UCSD-AML1 (cell line): ENCODE results near the gene NCAM2.

Experiments
- DNase-seq: peaks from one replicate; lab custom pipeline; 2025; ENCODE audit not compliant: unreplicated experiment; lab: John Stamatoyannopoulos, UW

NCAM2 gene

GRCh38 chr21:21165063-21165645 lies 166.9 kb downstream of the NCAM2 start:
- no peak for DNase-seq

- no peak for DNase-seq
Measured at GRCh38 chr21:21174676-21175075, 176.5 kb downstream of the NCAM2 start.

GRCh38 chr21:21175798-21176334 lies 177.7 kb downstream of the NCAM2 start:
- no peak for DNase-seq

GRCh38 chr21:21177353-21177986 lies 179.3 kb downstream of the NCAM2 start:
- DNase-seq = no peak

- DNase-seq = no peak
Measured at GRCh38 chr21:21179619-21180298, 181.6 kb downstream of the NCAM2 start.

- DNase-seq = no peak
Measured at GRCh38 chr21:21182401-21183010, 184.3 kb downstream of the NCAM2 start.

GRCh38 chr21:21183092-21183491 lies 184.9 kb downstream of the NCAM2 start:
- no peak for DNase-seq

- DNase-seq = no peak
Measured at GRCh38 chr21:21184771-21185528, 186.7 kb downstream of the NCAM2 start.

- DNase-seq = no peak
Measured at GRCh38 chr21:21187579-21187978, 189.4 kb downstream of the NCAM2 start.

GRCh38 chr21:21188513-21189195 lies 190.4 kb downstream of the NCAM2 start:
- no peak for DNase-seq

- no peak for DNase-seq
Measured at GRCh38 chr21:21195417-21195943, 197.3 kb downstream of the NCAM2 start.

- peak; percentile 8 for DNase-seq
Measured at GRCh38 chr21:21196087-21196486, 197.9 kb downstream of the NCAM2 start.

- no peak for DNase-seq
Measured at GRCh38 chr21:21196848-21197247, 198.6 kb downstream of the NCAM2 start.

- peak; percentile 6 for DNase-seq
Measured at GRCh38 chr21:21199342-21200102, 201.3 kb downstream of the NCAM2 start.

GRCh38 chr21:21200103-21200938 lies 202.1 kb downstream of the NCAM2 start:
- DNase-seq = peak; percentile 51

GRCh38 chr21:21200939-21201615 lies 202.9 kb downstream of the NCAM2 start:
- DNase-seq = peak; percentile 13

- no peak for DNase-seq
Measured at GRCh38 chr21:21203822-21204339, 205.7 kb downstream of the NCAM2 start.
